Stimulated activated CD8-positive, alpha-beta memory T cell treated with anti-CD3 and anti-CD28 coated beads, Interleukin-12 subunit alpha, Interleukin-12 subunit beta, amount 100 ng/mL, for 4 hours (primary cell): ENCODE data around the gene SPOCK2.

Experiments
- DNase-seq: peaks from one replicate; pipeline ENCODE4 v3.0.0-alpha.2; 2020; ENCODE audit warnings: low read depth

Gene SPOCK2

GRCh38 chr10:72030762-72031543, 57.4 kb downstream of the SPOCK2 start:
- DNase-seq = no peak

GRCh38 chr10:72029414-72029813, 58.9 kb downstream of the SPOCK2 start:
- no peak for DNase-seq

- no peak for DNase-seq
Measured at GRCh38 chr10:72027498-72027897, 60.9 kb downstream of the SPOCK2 start.

GRCh38 chr10:72026278-72027111, 61.9 kb downstream of the SPOCK2 start:
- DNase-seq = no peak

GRCh38 chr10:72025832-72026231, 62.5 kb downstream of the SPOCK2 start:
- no peak for DNase-seq

GRCh38 chr10:72025400-72025799, 63.0 kb downstream of the SPOCK2 start:
- no peak for DNase-seq

GRCh38 chr10:72024596-72024995, 63.8 kb downstream of the SPOCK2 start:
- DNase-seq = no peak

GRCh38 chr10:72022228-72022627, 66.1 kb downstream of the SPOCK2 start:
- DNase-seq = no peak

GRCh38 chr10:72020914-72021809, 67.2 kb downstream of the SPOCK2 start:
- DNase-seq = no peak

GRCh38 chr10:72019085-72019876, 69.1 kb downstream of the SPOCK2 start:
- no peak for DNase-seq

- no peak for DNase-seq
Measured at GRCh38 chr10:72016608-72017300, 71.6 kb downstream of the SPOCK2 start.

GRCh38 chr10:72015841-72016240, 72.5 kb downstream of the SPOCK2 start:
- no peak for DNase-seq

GRCh38 chr10:72014785-72015480, 73.4 kb downstream of the SPOCK2 start:
- DNase-seq = no peak

- no peak for DNase-seq
Measured at GRCh38 chr10:72014197-72014596, 74.2 kb downstream of the SPOCK2 start.

GRCh38 chr10:72013202-72013945, 75.0 kb downstream of the SPOCK2 start:
- DNase-seq = no peak

- DNase-seq = no peak
Measured at GRCh38 chr10:72012796-72013195, 75.6 kb downstream of the SPOCK2 start.

GRCh38 chr10:72011976-72012512, 76.3 kb downstream of the SPOCK2 start:
- no peak for DNase-seq

GRCh38 chr10:72011468-72011867, 76.9 kb downstream of the SPOCK2 start:
- no peak for DNase-seq

GRCh38 chr10:72011016-72011415, 77.3 kb downstream of the SPOCK2 start:
- DNase-seq = no peak
